ENCODE measurements around the gene HBG1.
"Not testable (repeated sequence)": the region's sequence is repeated elsewhere in the genome, so short reads cannot be mapped to it uniquely, and the experiment has no call there.

Gene HBG1

GRCh38 chr11:5252919-5253265, 3.2 kb upstream of the HBG1 start:
- TF ChIP-seq CTCF (IDR thresholded peaks at IDR 0.05; ENCODE audit: low read depth, low read length, missing control alignments) = no peak
- no peak overlapping the region for H3K4me3 ChIP-seq (ENCODE audit: low read depth, low read length)
- DNase-seq (ENCODE audit: low read depth) = no peak

- no peak overlapping the region for H3K4me3 ChIP-seq (ENCODE audit: low read depth, low read length)
- TF ChIP-seq CTCF (IDR thresholded peaks at IDR 0.05; ENCODE audit: low read depth, low read length, missing control alignments) = no peak
- no peak for DNase-seq (ENCODE audit: low read depth)
These were observed 2.7 kb upstream of the HBG1 start for GRCh38 chr11:5252192-5252918.

GRCh38 chr11:5251746-5252145, 2.1 kb upstream of the HBG1 start:
- DNase-seq (ENCODE audit: low read depth) = no peak
- no peak overlapping the region for H3K4me3 ChIP-seq (ENCODE audit: low read depth, low read length)
- TF ChIP-seq CTCF (IDR thresholded peaks at IDR 0.05; ENCODE audit: low read depth, low read length, missing control alignments) = no peak

- no peak for DNase-seq (ENCODE audit: low read depth)
- no peak overlapping the region for H3K4me3 ChIP-seq (ENCODE audit: low read depth, low read length)
- no peak for TF ChIP-seq CTCF (IDR thresholded peaks at IDR 0.05; ENCODE audit: low read depth, low read length, missing control alignments)
These were observed 1.0 kb upstream of the HBG1 start for GRCh38 chr11:5250543-5251204.

- not testable (repeated sequence) for DNase-seq (ENCODE audit: low read depth); H3K4me3 ChIP-seq (ENCODE audit: low read depth, low read length)
These were observed 1.2 kb downstream of the HBG1 start for GRCh38 chr11:5248498-5248897.

- no peak for DNase-seq (ENCODE audit: low read depth)
- no peak for TF ChIP-seq CTCF (IDR thresholded peaks at IDR 0.05; ENCODE audit: low read depth, low read length, missing control alignments)
- no peak overlapping the region for H3K4me3 ChIP-seq (ENCODE audit: low read depth, low read length)
These were observed 2.0 kb downstream of the HBG1 start for GRCh38 chr11:5247472-5248192.

- TF ChIP-seq CTCF (IDR thresholded peaks at IDR 0.05; ENCODE audit: low read depth, low read length, missing control alignments) = no peak
- H3K4me3 ChIP-seq (ENCODE audit: low read depth, low read length) = no peak overlapping the region
- no peak for DNase-seq (ENCODE audit: low read depth)
These were observed 2.7 kb downstream of the HBG1 start for GRCh38 chr11:5246772-5247471.

All from GM12864 (cell line).